EL (cell line): Measurements from ENCODE around the gene GABPB1.

ENCODE experiments used
- DNase-seq: peaks from one replicate; pipeline ENCODE4 v3.0.0-alpha.2; 2016

Gene GABPB1

GRCh38 chr15:50341616-50342136 is 13.3 kb downstream of the GABPB1 start:
- no peak for DNase-seq

GRCh38 chr15:50340416-50340815 is 14.6 kb downstream of the GABPB1 start:
- DNase-seq = no peak

GRCh38 chr15:50339717-50340116 is 15.3 kb downstream of the GABPB1 start:
- DNase-seq = no peak

GRCh38 chr15:50335251-50335650 is 19.7 kb downstream of the GABPB1 start:
- no peak for DNase-seq

GRCh38 chr15:50333229-50333628 is 21.8 kb downstream of the GABPB1 start:
- DNase-seq = no peak

- DNase-seq = no peak
These were observed 24.1 kb downstream of the GABPB1 start for GRCh38 chr15:50330921-50331320.

GRCh38 chr15:50328116-50328515 is 26.9 kb downstream of the GABPB1 start:
- DNase-seq = no peak

- no peak for DNase-seq
These were observed 33.3 kb downstream of the GABPB1 start for GRCh38 chr15:50321680-50322210.

- no peak for DNase-seq
These were observed 34.5 kb downstream of the GABPB1 start for GRCh38 chr15:50320504-50320903.

GRCh38 chr15:50318697-50319096 is 36.3 kb downstream of the GABPB1 start:
- DNase-seq = no peak

GRCh38 chr15:50315814-50316630 is 39.0 kb downstream of the GABPB1 start:
- peak; percentile 49 for DNase-seq

- DNase-seq = no peak
These were observed 42.4 kb downstream of the GABPB1 start for GRCh38 chr15:50312636-50313035.

- no peak for DNase-seq
These were observed 47.2 kb downstream of the GABPB1 start for GRCh38 chr15:50307799-50308198.

- no peak for DNase-seq
These were observed 50.2 kb downstream of the GABPB1 start for GRCh38 chr15:50304836-50305235.

GRCh38 chr15:50302581-50302980 is 52.4 kb downstream of the GABPB1 start:
- no peak for DNase-seq

GRCh38 chr15:50298340-50298739 is 56.7 kb downstream of the GABPB1 start:
- no peak for DNase-seq

GRCh38 chr15:50295966-50296365 is 59.0 kb downstream of the GABPB1 start:
- no peak for DNase-seq

- no peak for DNase-seq
These were observed 65.2 kb downstream of the GABPB1 start for GRCh38 chr15:50289749-50290148.

- no peak for DNase-seq
These were observed 67.5 kb downstream of the GABPB1 start for GRCh38 chr15:50287324-50288116.

- DNase-seq = no peak
These were observed 73.6 kb downstream of the GABPB1 start for GRCh38 chr15:50281427-50281826.

GRCh38 chr15:50280271-50280670 is 74.7 kb downstream of the GABPB1 start:
- peak; percentile 8 for DNase-seq

- DNase-seq = no peak
These were observed 76.5 kb downstream of the GABPB1 start for GRCh38 chr15:50278496-50278895.

GRCh38 chr15:50277370-50277769 is 77.6 kb downstream of the GABPB1 start:
- DNase-seq = no peak

- DNase-seq = no peak
These were observed 79.1 kb downstream of the GABPB1 start for GRCh38 chr15:50275908-50276307.
